IMR-90 (cell line): ENCODE measurements around the gene IL17D. TPM values are rescaled to one million over a fixed set of nuclear protein-coding genes. Genes with fewer than 3 reads are reported as not detected.
A peak's percentile ranks its signal among the peaks of the same experiment; 100 is the strongest.

Experiments used
- ATAC-seq: fragments of 200-7000 bp; cut with Tn5 transposase; 2 replicates; pipeline ENCODE4 v1.9.1; 2020; ENCODE audit warnings: low read depth, mild to moderate bottlenecking, moderate library complexity
- BruUV-seq: library from RNA; stranded (reverse); fragments of 400-500 nt; replicated peaks from 2 replicates; lab custom pipeline; 2021; lab: Mats Ljungman, UMichigan
- CTCF ChIA-PET: fragments of 300-600 bp; formaldehyde crosslinking; extraction: SDS; loops from one replicate; lab custom pipeline; 2021; ENCODE audit warnings: antibody characterized with exemption; lab: Yijun Ruan, JAX
- POLR2A ChIA-PET: fragments of 300-600 bp; sonication (Branson Sonifier 250); formaldehyde crosslinking; loops from one replicate; lab custom pipeline; 2022; ENCODE audit warnings: antibody characterized with exemption; ENCODE audit not compliant: unreplicated experiment; lab: Charles Lee
- DNase-seq: peaks from one replicate; pipeline ENCODE4 v3.0.0; 2013
- H2AFZ ChIP-seq: replicated peaks from 2 replicates; pipeline ENCODE3; 2013; ENCODE audit warnings: low read length, mild to moderate bottlenecking; ENCODE audit not compliant: poor library complexity
- H2AK5ac ChIP-seq: 2 replicates; pipeline ENCODE4 v1.6.1; 2013; ENCODE audit warnings: low read depth, low read length, inconsistent platforms
- H2AK9ac ChIP-seq: replicated peaks from 2 replicates; pipeline ENCODE3; 2013; ENCODE audit warnings: mild to moderate bottlenecking, low read depth, low read length, moderate library complexity; ENCODE audit not compliant: poor library complexity
- H2BK120ac ChIP-seq: 2 replicates; pipeline ENCODE4 v1.6.1; 2013; ENCODE audit warnings: low read depth, low read length, inconsistent platforms
- H2BK15ac ChIP-seq: 3 replicates; pipeline ENCODE4 v1.6.1; 2013; ENCODE audit warnings: low read depth, low read length, inconsistent platforms
- H2BK20ac ChIP-seq: 2 replicates; pipeline ENCODE4 v1.6.1; 2013; ENCODE audit warnings: low read depth, mild to moderate bottlenecking, inconsistent platforms, low read length, moderate library complexity
- H2BK5ac ChIP-seq: 2 replicates; pipeline ENCODE4 v1.6.1; 2013; ENCODE audit warnings: mild to moderate bottlenecking, low read depth, low read length, inconsistent platforms; ENCODE audit not compliant: poor library complexity, severe bottlenecking
- H3K14ac ChIP-seq: replicated peaks from 2 replicates; pipeline ENCODE4 v1.6.1; 2013; ENCODE audit warnings: low read depth, low read length, inconsistent platforms
- H3K18ac ChIP-seq: 2 replicates; pipeline ENCODE4 v1.6.1; 2013; ENCODE audit warnings: low read depth, low read length, control low read depth
- H3K23ac ChIP-seq: 2 replicates; pipeline ENCODE4 v1.6.1; 2013; ENCODE audit warnings: low read depth, low read length, inconsistent platforms
- H3K27ac ChIP-seq: 2 replicates; pipeline ENCODE4 v1.5.1; 2013; ENCODE audit warnings: mild to moderate bottlenecking, control low read depth, low read length; ENCODE audit not compliant: insufficient read depth
- H3K27me3 ChIP-seq: 2 replicates; pipeline ENCODE4 v1.6.1; 2013; ENCODE audit warnings: low read length; ENCODE audit not compliant: control insufficient read depth, insufficient read depth
- H3K36me3 ChIP-seq: 2 replicates; pipeline ENCODE4 v1.6.1; 2013; ENCODE audit warnings: low read length, mixed read lengths; ENCODE audit not compliant: control insufficient read depth, insufficient read depth
- H3K4ac ChIP-seq: 2 replicates; pipeline ENCODE4 v1.6.1; 2013; ENCODE audit warnings: low read depth, low read length, inconsistent platforms
- H3K4me1 ChIP-seq: 2 replicates; pipeline ENCODE4 v1.6.1; 2013; ENCODE audit warnings: low read length, mixed read lengths; ENCODE audit not compliant: control insufficient read depth, insufficient read depth
- H3K4me2 ChIP-seq: 2 replicates; pipeline ENCODE4 v1.6.1; 2013; ENCODE audit warnings: low read depth, mild to moderate bottlenecking, control low read depth, low read length, moderate library complexity
- H3K4me3 ChIP-seq: 2 replicates; pipeline ENCODE4 v1.5.1; 2013; ENCODE audit warnings: low read depth, mild to moderate bottlenecking, control low read depth, low read length, moderate library complexity; ENCODE audit not compliant: insufficient read depth
- H3K56ac ChIP-seq: 2 replicates; pipeline ENCODE4 v1.6.1; 2013; ENCODE audit warnings: low read length, inconsistent platforms; ENCODE audit not compliant: insufficient read depth; ENCODE audit errors: extremely low read depth
- H3K79me1 ChIP-seq, 2 experiments: 2 replicates each; pipeline ENCODE4 v1.6.1; 2013; ENCODE audit warnings: low read length in 2 of 2, inconsistent platforms in 1 of 2, low read depth in 1 of 2
- H3K9ac ChIP-seq: 2 replicates; pipeline ENCODE4 v1.6.1; 2013; ENCODE audit warnings: low read depth, low read length, control low read depth
- H3K9me1 ChIP-seq: 2 replicates; pipeline ENCODE4 v1.6.1; 2013; ENCODE audit warnings: low read length, inconsistent platforms; ENCODE audit not compliant: insufficient read depth
- H3K9me3 ChIP-seq: 2 replicates; pipeline ENCODE4 v1.6.1; 2013; ENCODE audit warnings: low read length; ENCODE audit not compliant: control insufficient read depth, insufficient read depth
- H4K20me1 ChIP-seq: 2 replicates; pipeline ENCODE4 v1.6.1; 2013; ENCODE audit warnings: low read length, inconsistent platforms; ENCODE audit not compliant: insufficient read depth
- H4K5ac ChIP-seq: 2 replicates; pipeline ENCODE4 v1.6.1; 2013; ENCODE audit warnings: mild to moderate bottlenecking, low read depth, low read length, control low read depth
- H4K8ac ChIP-seq, 2 experiments: 2 replicates each; pipeline ENCODE4 v1.6.1; 2013; ENCODE audit warnings: low read depth in 2 of 2, low read length in 2 of 2, control low read depth in 1 of 2, inconsistent platforms in 1 of 2
- H4K91ac ChIP-seq: 2 replicates; pipeline ENCODE4 v1.6.1; 2013; ENCODE audit warnings: low read depth, low read length, inconsistent platforms; ENCODE audit not compliant: insufficient read depth
- BHLHE40 ChIP-seq: fragments of 150-350 bp; IDR thresholded peaks from 2 replicates; pipeline ENCODE4 v1.6.1; 2016; ENCODE audit warnings: mild to moderate bottlenecking, low read depth, low read length
- CHD1 ChIP-seq: IDR thresholded peaks from 2 replicates; pipeline ENCODE4 v1.6.1; 2012; ENCODE audit warnings: low read depth, low read length, improper control_type of control experiment
- CTCF ChIP-seq: conservative IDR thresholded peaks from 2 replicates; pipeline ENCODE4 v1.5.1; 2012; ENCODE audit warnings: mild to moderate bottlenecking, low read depth, low read length, improper control_type of control experiment
- FOS ChIP-seq: fragments of 150-350 bp; IDR thresholded peaks from 2 replicates; pipeline ENCODE4 v1.6.1; 2016; ENCODE audit warnings: low read depth, low read length
- MAFK ChIP-seq: IDR thresholded peaks from 2 replicates; pipeline ENCODE4 v1.6.1; 2012; ENCODE audit warnings: low read depth, low read length, improper control_type of control experiment
- RFX5 ChIP-seq: IDR thresholded peaks from 2 replicates; pipeline ENCODE4 v1.8.0; 2012; ENCODE audit warnings: low read depth, mild to moderate bottlenecking, low read length, moderate library complexity
- WGBS, 2 experiments: methylation state at CpG; one replicate each; pipeline versions ENCODE4 v1.1.5 to v1.1.7; 2013; ENCODE audit warnings: missing lambda C conversion rate in 2 of 2; ENCODE audit not compliant: insufficient read length in 1 of 2; ENCODE audit errors: extremely low coverage in 2 of 2; 5-methylcytosine and 5-hydroxymethylcytosine counted together
- dilution Hi-C: fragments of 300-500 bp; cut with HindIII; formaldehyde crosslinking; loops from one replicate; pipeline ENCODE4 v1.14.3; 2018; ENCODE audit warnings: low sequenced_read_pairs; ENCODE audit not compliant: unreplicated experiment
- in situ Hi-C: fragments of 300-500 bp; cut with MboI; formaldehyde crosslinking; loops from 3 replicates; pipeline ENCODE4 v1.14.3; 2019; ENCODE audit warnings: low sequenced_read_pairs, inconsistent platforms, mixed read lengths
- intact Hi-C: fragments of 100-400 bp; cut with micrococcal nuclease; formaldehyde crosslinking; loops from 2 replicates; pipeline ENCODE4 v1.10.0; 2022
- polyA plus RNA-seq, 3 experiments: library from polyadenylated mRNA; depleted of rRNA; stranded (reverse); fragments of >200 nt; gene quantifications; 2 replicates each; pipeline ENCODE4 v1.2.3, GENCODE V29; 2012; ENCODE audit warnings: low replicate concordance in 1 of 3
- total RNA-seq: library from RNA; depleted of rRNA; stranded (reverse); fragments of >200 nt; gene quantifications from 2 replicates; pipeline ENCODE4 v1.2.3, GENCODE V29; 2012

IL17D gene
- total and polyA plus RNA-seq, 2 of the 4 experiments (the other 2 are of a cell fraction): 0.72 to 1.4 TPM

GRCh38 chr13:20721454-20722357, 18.2 kb downstream of the IL17D start:
- Histone ChIP-seq H3K56ac (no peak overlapping the region), H4K20me1 (no peaks in the 10 kb centered on the region), H3K4me1 (peaks cover 2% of the 10 kb centered on the region; the same call in 1 of the 2 replicates), H3K9me1 (peaks cover 6% of the 10 kb centered on the region; the same call in 1 of the 2 replicates), H4K91ac (no peak overlapping the region), H4K5ac (no peak overlapping the region), H3K18ac (no peak overlapping the region), H3K4me2 (peak overlapping the region; percentile 54), H4K8ac (no peak overlapping the region; a peak in 1 of 4 replicates), H2AK5ac (no peak overlapping the region), H3K27me3 (peaks cover 7% of the 10 kb centered on the region; the same call in 1 of the 2 replicates), H3K9me3 (no peaks in the 10 kb centered on the region), H3K9ac (no peak overlapping the region), H3K4me3 (peak overlapping the region; percentile 1; the same call in 1 of the 2 replicates), H3K27ac (no peak overlapping the region), H2AFZ (peak overlapping the region; percentile 90), H2BK5ac (no peak overlapping the region), H2AK9ac (peak overlapping the region; percentile 68), H3K36me3 (no peaks in the 10 kb centered on the region), H2BK120ac (no peak overlapping the region), H2BK15ac (no peak overlapping the region), H3K14ac (no peak overlapping the region), H2BK20ac (no peak overlapping the region), H3K4ac (no peak overlapping the region), H3K23ac (no peak overlapping the region), H3K79me1 (no peaks in the 10 kb centered on the region)
- dilution Hi-C loops: no loop called here
- no peak for TF ChIP-seq CHD1
- 0 out of 2 replicates have a peak, but pooled peaks have one; percentile 43 for TF ChIP-seq FOS
- no peak for TF ChIP-seq MAFK
- peak; percentile 66 for TF ChIP-seq BHLHE40
- TF ChIP-seq RFX5: no peak
- TF ChIP-seq CTCF: 0 out of 2 replicates have a peak, but pooled peaks have one; percentile 8
- DNase-seq: peak; percentile 79
- WGBS, 2 experiments: 17% methylated on average over 70 of the region's 81 CpGs; no CpG with 5 or more reads in 1 of the 2 experiments
- CTCF ChIA-PET: no interaction called here
- peak; percentile 87 for ATAC-seq
- in situ Hi-C loops: loop anchor here (25.0 kb wide), 1 partner anchor 534 kb away; the partner anchor contains the start of gene GJB2
- intact Hi-C loops: no loop called here
- POLR2A ChIA-PET: no interaction called here
- BruUV-seq: no TSS peak
